Epidermal melanocyte (primary cell): ENCODE data around the gene RBBP8NL.

Source experiments
- DNase-seq: peaks from one replicate; pipeline ENCODE4 v3.0.0; 2011; ENCODE audit warnings: low spot score; ENCODE audit not compliant: insufficient read length

The RBBP8NL gene

GRCh38 chr20:62462976-62463592 lies 35.7 kb upstream of the RBBP8NL start:
- no peak for DNase-seq

DNA sequence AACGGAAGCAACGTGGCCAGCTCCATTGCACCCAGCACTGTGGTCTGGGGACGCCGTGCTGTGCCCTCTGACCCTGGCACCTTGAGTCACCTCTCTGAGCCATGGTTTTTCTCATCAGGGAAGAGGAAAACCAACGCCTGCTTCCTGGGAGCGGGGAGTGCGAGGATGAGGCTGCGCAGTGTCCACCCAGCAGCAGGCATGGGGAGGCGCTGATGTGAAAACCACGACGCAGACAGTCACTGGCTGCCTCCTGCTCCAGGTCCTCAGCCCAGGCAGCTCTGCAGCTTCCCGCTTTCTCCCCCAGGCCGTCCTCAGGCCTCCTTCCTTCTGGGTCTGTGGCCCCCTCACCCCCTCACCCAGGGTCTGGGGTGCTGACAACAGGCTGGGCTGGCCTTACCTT lies 34.5 kb upstream of the RBBP8NL start:
- no peak for DNase-seq

DNA sequence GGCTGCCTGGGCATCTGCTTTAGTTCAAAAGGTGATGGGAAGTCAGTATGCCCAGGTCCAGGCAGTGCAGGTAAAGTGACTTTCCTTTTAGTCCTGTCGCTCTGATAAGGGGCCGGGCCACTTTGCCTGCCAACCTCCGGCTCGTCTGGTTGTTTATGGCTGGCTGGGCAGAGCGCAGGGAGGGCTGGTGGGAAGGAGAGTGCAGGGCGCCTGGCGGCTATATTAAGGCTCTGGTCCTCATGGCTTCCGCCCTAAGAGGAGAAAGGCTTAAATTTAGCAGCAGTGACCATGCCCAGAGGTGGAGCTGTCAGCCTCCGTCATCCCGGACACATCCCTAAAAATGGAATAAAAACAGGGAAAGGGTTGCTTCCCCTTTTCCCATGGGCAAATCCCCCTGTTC lies 33.8 kb upstream of the RBBP8NL start:
- no peak for DNase-seq

- DNase-seq: no peak
Observed at GRCh38 chr20:62460678-62461077, 33.3 kb upstream of the RBBP8NL start.

GRCh38 chr20:62459488-62459887 lies 32.1 kb upstream of the RBBP8NL start:
- no peak for DNase-seq

DNA sequence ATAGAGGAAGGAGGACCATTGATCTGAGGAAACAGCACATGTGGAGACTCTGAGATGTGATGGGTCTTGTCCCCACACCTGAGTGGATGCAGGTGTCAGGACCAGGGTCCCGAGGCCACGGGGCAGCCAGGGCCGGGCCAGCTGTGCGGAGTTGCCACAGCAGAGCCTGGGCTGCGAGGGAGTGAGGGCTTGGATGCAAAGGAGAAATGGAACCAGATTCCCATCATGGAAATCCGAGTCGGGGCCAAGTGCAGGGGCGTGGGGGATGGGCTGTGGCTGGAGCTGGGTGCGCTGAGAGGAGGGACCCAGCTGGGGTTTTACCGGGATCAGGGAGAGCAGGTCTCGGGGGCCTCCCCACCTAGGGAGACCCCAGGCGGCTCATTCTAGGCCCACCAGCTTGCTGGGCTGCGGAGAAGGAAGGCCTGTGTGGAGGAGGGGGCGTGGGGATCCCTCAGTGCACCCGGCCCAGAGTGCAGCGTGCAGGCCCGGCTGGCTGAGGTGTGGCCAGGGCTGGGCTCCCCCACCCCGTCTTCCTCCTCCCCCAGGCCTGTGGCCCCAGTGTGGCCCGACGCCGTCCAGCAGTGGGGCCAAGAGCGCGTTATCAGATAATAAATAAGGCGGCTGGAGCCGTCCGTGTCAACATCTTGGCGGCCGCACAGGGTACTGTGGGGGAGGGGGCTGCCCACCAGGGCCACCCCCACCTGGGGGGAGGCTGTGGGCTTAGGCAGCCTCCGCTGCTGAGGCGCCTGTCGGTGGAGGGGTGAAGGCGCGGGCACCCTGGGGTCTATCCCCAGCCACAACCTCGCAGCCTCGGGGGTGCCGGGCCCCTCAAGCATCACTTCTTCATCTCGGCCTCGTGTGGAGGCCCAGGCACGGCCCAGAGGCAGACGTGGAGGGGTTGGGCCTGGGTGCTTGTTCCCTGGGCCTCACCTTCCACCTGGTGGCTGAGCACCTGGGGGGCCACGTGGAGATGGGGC lies 31.2 kb upstream of the RBBP8NL start:
- DNase-seq: no peak

GRCh38 chr20:62457831-62458230 lies 30.5 kb upstream of the RBBP8NL start:
- DNase-seq: no peak

DNA sequence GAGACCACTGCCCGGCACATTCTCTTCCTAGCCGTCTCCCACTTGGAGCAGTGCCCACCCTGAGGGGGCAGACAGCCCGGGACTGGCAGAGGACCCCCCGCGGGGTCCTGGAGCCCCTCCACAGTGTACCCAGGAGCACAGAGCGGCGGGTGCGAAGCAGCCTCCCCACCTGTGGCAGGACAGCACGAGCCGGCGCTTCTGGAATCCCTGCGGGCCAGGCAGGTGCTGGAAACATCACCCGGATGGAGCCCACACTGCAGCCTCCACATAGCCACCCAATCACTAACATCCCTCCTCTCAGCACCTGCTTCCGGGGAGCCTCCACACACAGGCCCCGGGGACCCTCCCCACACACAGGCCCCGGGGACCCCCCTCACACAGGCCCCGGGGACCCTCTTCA lies 29.8 kb upstream of the RBBP8NL start:
- no peak for DNase-seq

- DNase-seq: no peak
Observed at GRCh38 chr20:62455929-62456328, 28.6 kb upstream of the RBBP8NL start.

GRCh38 chr20:62454904-62455636 lies 27.7 kb upstream of the RBBP8NL start:
- no peak for DNase-seq

DNA sequence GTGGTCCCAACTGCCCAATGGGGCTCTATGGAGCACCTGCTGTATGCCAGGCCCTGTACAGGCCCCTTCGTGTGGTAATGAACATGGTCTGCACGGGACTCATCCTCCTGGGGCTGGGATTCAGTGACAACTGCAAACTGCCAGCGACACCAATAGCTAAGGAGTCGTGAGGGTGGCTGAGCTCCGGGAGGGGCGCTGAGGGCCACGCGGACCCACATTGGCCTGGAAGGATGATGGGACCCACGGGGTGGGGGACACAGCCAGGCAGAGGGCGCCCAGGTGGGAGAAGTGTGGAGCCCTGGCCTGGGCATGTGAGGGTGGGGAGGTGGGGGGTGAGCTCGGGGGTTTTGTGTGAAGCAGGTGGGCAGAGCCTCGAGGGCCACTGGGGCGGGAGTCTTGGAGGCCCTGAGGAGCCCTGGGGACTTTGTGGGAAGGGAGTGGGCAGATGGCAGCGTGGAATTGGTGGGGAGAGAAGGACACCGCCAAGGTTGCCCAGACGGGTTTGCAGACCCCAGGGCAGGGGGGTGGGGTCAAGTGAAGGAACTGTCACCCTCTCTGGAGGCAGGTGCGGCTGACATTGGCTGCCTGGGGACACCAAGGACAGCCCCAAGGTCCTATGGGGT lies 26.0 kb upstream of the RBBP8NL start:
- DNase-seq: no peak

- DNase-seq: no peak
Observed at GRCh38 chr20:62452475-62453095, 25.2 kb upstream of the RBBP8NL start.

GRCh38 chr20:62451970-62452369 lies 24.6 kb upstream of the RBBP8NL start:
- DNase-seq: no peak

DNA sequence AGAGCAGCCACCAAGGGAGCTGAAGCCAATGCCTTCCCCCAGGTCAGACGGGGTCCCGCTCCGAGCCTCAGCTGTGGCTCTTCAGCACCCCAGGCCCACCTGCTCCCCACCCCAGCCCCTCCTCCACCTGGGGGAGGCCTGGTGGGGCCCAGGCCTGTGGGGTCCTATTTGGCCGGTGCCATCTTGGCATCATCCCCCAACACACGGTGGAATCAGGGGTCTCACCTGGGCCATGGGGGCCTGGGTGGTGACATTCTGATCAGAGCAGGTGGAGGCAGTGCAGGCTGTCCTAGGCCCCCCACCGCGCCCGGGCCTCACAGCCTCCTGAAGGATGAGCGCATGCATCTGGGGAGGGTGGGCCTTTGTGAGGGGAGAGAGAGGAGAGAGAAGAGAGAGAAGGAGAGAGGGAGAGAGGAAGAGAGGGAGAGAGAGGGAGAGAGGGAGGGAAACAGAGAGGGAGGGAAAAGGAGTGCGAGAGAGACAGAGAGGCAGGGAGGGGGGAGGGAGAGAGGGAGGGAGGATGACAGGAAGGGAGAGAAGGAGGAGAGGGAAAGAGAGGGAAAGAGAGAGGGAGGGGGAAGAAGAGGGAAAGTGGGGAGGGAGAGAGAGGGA lies 23.9 kb upstream of the RBBP8NL start:
- no peak for DNase-seq

- DNase-seq: no peak
Observed at GRCh38 chr20:62449951-62450691, 22.8 kb upstream of the RBBP8NL start.

GRCh38 chr20:62448788-62449187 lies 21.4 kb upstream of the RBBP8NL start:
- DNase-seq: no peak

GRCh38 chr20:62448038-62448437 lies 20.7 kb upstream of the RBBP8NL start:
- no peak for DNase-seq

DNA sequence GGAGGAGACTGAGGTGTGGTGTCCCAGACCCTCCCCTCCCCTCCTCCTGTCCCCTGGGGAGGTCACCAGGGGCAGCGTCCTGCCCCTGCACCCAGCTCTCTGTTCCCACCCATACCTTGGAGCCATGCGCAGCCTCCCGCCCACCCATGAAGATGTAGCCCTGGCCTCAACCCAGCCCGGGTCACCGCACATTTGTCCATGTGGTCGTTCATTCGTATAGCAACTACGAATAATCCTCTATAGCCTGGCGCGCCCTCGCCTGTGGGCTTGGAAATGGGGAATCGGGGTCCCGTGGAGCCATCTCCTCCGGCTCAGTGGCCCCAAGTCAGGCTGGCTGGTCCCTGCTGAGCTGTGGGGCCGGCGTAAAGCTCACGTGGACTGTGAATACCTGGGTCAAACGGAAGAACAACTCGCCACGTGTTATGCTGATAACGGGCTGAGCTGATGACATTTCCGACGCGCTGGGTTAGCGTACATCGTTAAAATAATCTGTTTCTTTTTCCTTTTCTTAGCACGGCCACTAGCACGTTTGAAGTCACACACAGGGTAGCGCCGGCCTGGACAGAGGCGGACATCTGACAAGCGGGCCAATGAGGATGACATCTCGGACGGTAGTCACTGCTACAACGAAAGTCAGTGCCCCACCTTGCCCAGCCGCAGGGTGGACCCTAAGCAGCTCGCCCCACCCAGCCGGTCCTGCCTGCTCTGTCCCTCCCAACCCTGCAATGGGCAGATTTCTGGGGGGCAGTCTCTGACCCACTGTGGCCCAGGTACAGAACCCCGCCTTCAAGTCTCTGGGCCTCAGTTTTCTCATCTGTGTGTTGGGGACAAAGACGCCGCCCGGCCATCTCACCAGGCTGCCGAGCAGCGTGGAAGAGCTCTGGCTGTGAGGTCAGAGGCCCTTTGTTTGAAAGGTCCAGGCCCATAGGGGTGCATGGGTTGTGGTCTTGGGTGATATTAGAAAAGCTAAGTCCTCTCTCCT lies 19.8 kb upstream of the RBBP8NL start:
- DNase-seq: no peak

- DNase-seq: no peak
Observed at GRCh38 chr20:62446481-62446880, 19.1 kb upstream of the RBBP8NL start.
